Measurements from ENCODE around the gene NLRC5. TPM values are rescaled to one million over a fixed set of nuclear protein-coding genes. Genes with fewer than 3 reads are reported as not detected.
A peak's percentile ranks its signal among the peaks of the same experiment; 100 is the strongest.

NLRC5 gene
- total RNA-seq, 2 experiments from 2014 or later: 135 to 153 TPM

GRCh38 chr16:57042157-57043111 lies 53.1 kb downstream of the NLRC5 start:
- Mint-ChIP-seq H3K27ac (peak overlapping the region; percentile 99), H3K36me3 (ENCODE audit: low read depth) (peaks cover 67% of the 10 kb centered on the region), H3K9me3 (no peaks in the 10 kb centered on the region), H3K27me3 (no peaks in the 10 kb centered on the region), H3K4me1 (ENCODE audit: low read depth) (peaks cover 82% of the 10 kb centered on the region), H3K4me3 (peak overlapping the region; percentile 61)
- DNase-seq (peak; percentile 95), ATAC-seq (peak; percentile 70)
- intact Hi-C loops (cut with micrococcal nuclease): loop anchor here (1.0 kb wide), 3 partner anchors 28 to 78 kb away; no protein-coding TSS in a partner anchor
- ChIA-PET CTCF (interaction anchor here (0.6 to 7.6 kb wide), 15 partner anchors 9 to 88 kb away, joined by 3 to 61 read pairs (median 4); partner anchors contain the start of gene NLRC5), POLR2A (interaction anchor here (0.6 to 14.8 kb wide), 14 partner anchors 10 to 126 kb away, joined by 3 to 213 read pairs (median 6); partner anchors contain the start of genes CETP and NLRC5)
- TF ChIP-seq, protein P1, sequence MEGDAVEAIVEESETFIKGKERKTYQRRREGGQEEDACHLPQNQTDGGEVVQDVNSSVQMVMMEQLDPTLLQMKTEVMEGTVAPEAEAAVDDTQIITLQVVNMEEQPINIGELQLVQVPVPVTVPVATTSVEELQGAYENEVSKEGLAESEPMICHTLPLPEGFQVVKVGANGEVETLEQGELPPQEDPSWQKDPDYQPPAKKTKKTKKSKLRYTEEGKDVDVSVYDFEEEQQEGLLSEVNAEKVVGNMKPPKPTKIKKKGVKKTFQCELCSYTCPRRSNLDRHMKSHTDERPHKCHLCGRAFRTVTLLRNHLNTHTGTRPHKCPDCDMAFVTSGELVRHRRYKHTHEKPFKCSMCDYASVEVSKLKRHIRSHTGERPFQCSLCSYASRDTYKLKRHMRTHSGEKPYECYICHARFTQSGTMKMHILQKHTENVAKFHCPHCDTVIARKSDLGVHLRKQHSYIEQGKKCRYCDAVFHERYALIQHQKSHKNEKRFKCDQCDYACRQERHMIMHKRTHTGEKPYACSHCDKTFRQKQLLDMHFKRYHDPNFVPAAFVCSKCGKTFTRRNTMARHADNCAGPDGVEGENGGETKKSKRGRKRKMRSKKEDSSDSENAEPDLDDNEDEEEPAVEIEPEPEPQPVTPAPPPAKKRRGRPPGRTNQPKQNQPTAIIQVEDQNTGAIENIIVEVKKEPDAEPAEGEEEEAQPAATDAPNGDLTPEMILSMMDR (IDR thresholded peaks at IDR 0.05): no peak

- ChIA-PET CTCF (interaction anchor here (7.6 kb wide), 1 partner anchor 78 kb away, joined by 61 read pairs; no protein-coding TSS in a partner anchor), POLR2A (interaction anchor here (2.2 to 14.8 kb wide), 4 partner anchors 9 to 105 kb away, joined by 7 to 208 read pairs (median 37); partner anchors contain the start of gene NLRC5)
- Mint-ChIP-seq H3K27ac (peak overlapping the region; percentile 99), H3K4me1 (ENCODE audit: low read depth) (peaks cover 79% of the 10 kb centered on the region), H3K27me3 (no peaks in the 10 kb centered on the region), H3K9me3 (no peaks in the 10 kb centered on the region), H3K4me3 (no peak overlapping the region), H3K36me3 (ENCODE audit: low read depth) (peaks cover 65% of the 10 kb centered on the region)
- ATAC-seq (no peak), DNase-seq (no peak)
- TF ChIP-seq, protein P1 (IDR thresholded peaks at IDR 0.05): no peak
- intact Hi-C loops (cut with micrococcal nuclease): no loop called here
These were observed 53.9 kb downstream of the NLRC5 start for GRCh38 chr16:57043248-57043647.

- DNase-seq (no peak), ATAC-seq (no peak)
- Mint-ChIP-seq H3K4me1 (ENCODE audit: low read depth) (peaks cover 77% of the 10 kb centered on the region), H3K4me3 (no peak overlapping the region), H3K27ac (peak overlapping the region; percentile 99), H3K36me3 (ENCODE audit: low read depth) (peaks cover 62% of the 10 kb centered on the region), H3K9me3 (no peaks in the 10 kb centered on the region), H3K27me3 (no peaks in the 10 kb centered on the region)
- POLR2A ChIA-PET: interaction anchor here (0.7 to 3.7 kb wide), 4 partner anchors 9 to 141 kb away, joined by 3 to 21 read pairs (median 3); partner anchors contain the start of genes NLRC5, PSME3IP1 and RSPRY1
- TF ChIP-seq, protein P1 (IDR thresholded peaks at IDR 0.05): no peak
- intact Hi-C loops (cut with micrococcal nuclease): no loop called here
- CTCF ChIA-PET: interaction anchor here (1.0 to 3.2 kb wide), 7 partner anchors 35 to 83 kb away, joined by 3 to 27 read pairs (median 6); partner anchors contain the start of genes CETP and NLRC5
These were observed 55.8 kb downstream of the NLRC5 start for GRCh38 chr16:57044931-57045693.

DNA sequence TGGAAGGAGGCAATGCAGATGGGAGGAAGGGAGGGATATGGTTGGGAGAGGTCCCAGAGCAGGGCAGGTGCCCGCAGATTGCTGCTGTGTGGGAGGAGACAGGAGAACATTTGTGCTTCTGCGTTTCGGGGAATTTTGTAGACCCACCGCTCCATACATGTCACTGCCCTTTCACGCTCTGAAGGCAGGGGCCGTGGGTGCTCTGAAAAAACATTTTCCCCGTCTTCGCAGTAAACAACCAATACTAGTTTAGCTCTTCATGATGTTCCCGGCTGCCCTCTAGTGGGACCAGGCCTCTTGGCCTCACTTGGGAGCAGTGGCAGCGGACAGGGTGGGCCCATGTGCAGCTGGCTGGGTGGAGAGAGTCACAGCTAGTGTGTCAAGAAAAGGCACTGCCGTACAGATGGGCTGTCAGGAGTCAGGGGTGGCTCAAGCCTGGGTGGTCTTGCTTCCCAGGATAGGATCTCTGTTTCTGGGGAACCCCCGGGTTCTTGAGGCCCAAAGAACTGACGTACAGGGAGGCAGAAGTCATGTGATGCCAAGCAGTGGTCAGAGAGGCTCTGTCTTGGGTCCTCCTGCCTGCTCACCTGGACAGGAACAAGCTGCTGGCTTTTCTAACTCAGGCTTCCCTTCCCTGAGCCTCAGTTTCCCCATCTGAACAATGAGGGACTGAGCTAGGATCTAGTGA lies 56.5 kb downstream of the NLRC5 start:
- peaks cover 62% of the 10 kb centered on the region for H3K36me3 Mint-ChIP-seq (ENCODE audit: low read depth)
- ChIA-PET POLR2A (interaction anchor here (0.7 to 3.7 kb wide), 8 partner anchors 10 to 127 kb away, joined by 3 to 21 read pairs (median 4); partner anchors contain the start of gene NLRC5), CTCF (interaction anchor here (1.0 to 3.2 kb wide), 8 partner anchors 18 to 84 kb away, joined by 3 to 27 read pairs (median 6); partner anchors contain the start of genes CETP and NLRC5)
- no peaks in the 10 kb centered on the region for H3K27me3 Mint-ChIP-seq
- TF ChIP-seq, protein P1 (IDR thresholded peaks at IDR 0.05): no peak
- peaks cover 77% of the 10 kb centered on the region for H3K4me1 Mint-ChIP-seq (ENCODE audit: low read depth)
- intact Hi-C loops (cut with micrococcal nuclease): no loop called here
- H3K4me3 Mint-ChIP-seq: no peak overlapping the region
- H3K27ac Mint-ChIP-seq: peak overlapping the region; percentile 99
- peak; percentile 77 for DNase-seq
- H3K9me3 Mint-ChIP-seq: no peaks in the 10 kb centered on the region
- ATAC-seq: no peak
